AG09309 (cell line): ENCODE measurements around the gene SHISAL1.
"Not testable (repeated sequence)": the region's sequence is repeated elsewhere in the genome, so short reads cannot be mapped to it uniquely, and the experiment has no call there.

ENCODE experiments used
- DNase-seq: peaks from one replicate; pipeline ENCODE4 v3.0.0-alpha.2; 2010; ENCODE audit warnings: low read depth
- H3K4me3 ChIP-seq: 2 replicates; pipeline ENCODE4 v1.5.1; 2011; ENCODE audit warnings: mild to moderate bottlenecking, low read depth, low read length, moderate library complexity; ENCODE audit not compliant: control insufficient read depth
- CTCF ChIP-seq: IDR thresholded peaks from 2 replicates; pipeline ENCODE4 v1.5.1; 2011; ENCODE audit warnings: mild to moderate bottlenecking, low read depth, low read length, inconsistent platforms; ENCODE audit not compliant: insufficient read depth, control insufficient read depth; ENCODE audit errors: missing control alignments

The SHISAL1 gene

GRCh38 chr22:44329179-44329796, 16.5 kb upstream of the SHISAL1 start:
- no peak for TF ChIP-seq CTCF
- no peak for DNase-seq
- H3K4me3 ChIP-seq: no peak overlapping the region

GRCh38 chr22:44328762-44329161, 16.0 kb upstream of the SHISAL1 start:
- no peak for TF ChIP-seq CTCF
- no peak for DNase-seq
- no peak overlapping the region for H3K4me3 ChIP-seq

GRCh38 chr22:44328326-44328725, 15.6 kb upstream of the SHISAL1 start:
- no peak for TF ChIP-seq CTCF
- H3K4me3 ChIP-seq: no peak overlapping the region
- DNase-seq: no peak

- TF ChIP-seq CTCF: no peak
- DNase-seq: no peak
Observed at GRCh38 chr22:44326491-44326885, 13.7 kb upstream of the SHISAL1 start.

GRCh38 chr22:44325718-44326490, 13.2 kb upstream of the SHISAL1 start:
- peak; percentile 63 for TF ChIP-seq CTCF
- peak; percentile 14 for DNase-seq
- peak overlapping the region; percentile 53 for H3K4me3 ChIP-seq

More at GRCh38 chr22:44326491-44326885, 13.7 kb upstream of the SHISAL1 start:
- peak overlapping the region; percentile 53 for H3K4me3 ChIP-seq

GRCh38 chr22:44323140-44323790, 10.5 kb upstream of the SHISAL1 start:
- DNase-seq, H3K4me3 ChIP-seq: not testable (repeated sequence)

GRCh38 chr22:44319685-44320084, 6.9 kb upstream of the SHISAL1 start:
- no peak for DNase-seq
- no peak for TF ChIP-seq CTCF
- H3K4me3 ChIP-seq: no peak overlapping the region
